ENCODE results near the gene GPR155. TPM values are rescaled to one million over a fixed set of nuclear protein-coding genes. Genes with fewer than 3 reads are reported as not detected.
"Not testable (repeated sequence)": the region's sequence is repeated elsewhere in the genome, so short reads cannot be mapped to it uniquely, and the experiment has no call there.

Gene GPR155
- total and polyA plus RNA-seq, 4 donors = 3.1 to 9.4 (median 4.4) TPM

GRCh38 chr2:174389542-174389941, 97.3 kb downstream of the GPR155 start (continued):
- TF ChIP-seq RAD21 (IDR thresholded peaks at IDR 0.05) (no peak), YY1 (IDR thresholded peaks at IDR 0.05) (no peak)

GRCh38 chr2:174388706-174389105, 98.1 kb downstream of the GPR155 start:
- 95% methylated on average over 3 of the region's 3 CpGs for WGBS
- H3K4me3 ChIP-seq (ENCODE audit: low read depth in 1 of 3, low read length in 3 of 3); H3K9ac ChIP-seq (ENCODE audit: low read depth in 1 of 2, low read length in 2 of 2); H3K9me3 ChIP-seq (ENCODE audit: control insufficient read depth in 4 of 4, low read length in 3 of 4); H3K4me1 ChIP-seq (ENCODE audit: control insufficient read depth in 4 of 4, insufficient read depth in 4 of 4, low read length in 3 of 4); H3K27me3 ChIP-seq (ENCODE audit: control insufficient read depth in 4 of 4, insufficient read depth in 4 of 4, low read length in 3 of 4); H3K27ac ChIP-seq (ENCODE audit: low read depth in 1 of 2, low read length in 2 of 2); DNase-seq (ENCODE audit: low spot score): not testable (repeated sequence)
- peaks cover 5 to 22% (median 14%) of the 10 kb centered on the region in 4 donors for H3K36me3 ChIP-seq (ENCODE audit: control insufficient read depth in 4 of 4, insufficient read depth in 3 of 4, low read depth in 1 of 4, low read length in 3 of 4)

GRCh38 chr2:174385201-174385600, 101.6 kb downstream of the GPR155 start:
- TF ChIP-seq MAX (IDR thresholded peaks at IDR 0.05) (no peak), JUND (IDR thresholded peaks at IDR 0.05) (no peak), EGR1 (IDR thresholded peaks at IDR 0.05; ENCODE audit: low read depth in 2 of 2) (no peak), FOXA1 (IDR thresholded peaks at IDR 0.05) (no peak), RXRA (IDR thresholded peaks at IDR 0.05) (no peak), HNF4G (IDR thresholded peaks at IDR 0.05) (no peak), FOXA2 (IDR thresholded peaks at IDR 0.05) (no peak), YY1 (IDR thresholded peaks at IDR 0.05) (no peak), ZBTB33 (IDR thresholded peaks at IDR 0.05) (no peak), CTCF (IDR thresholded peaks at IDR 0.05; ENCODE audit: low read depth, low read length, missing input control) (no peak)
- Histone ChIP-seq H3K9me3 (ENCODE audit: control insufficient read depth in 4 of 4, low read length in 3 of 4) (no peaks in the 10 kb centered on the region), H3K36me3 (ENCODE audit: control insufficient read depth in 4 of 4, insufficient read depth in 3 of 4, low read depth in 1 of 4, low read length in 3 of 4) (peaks cover 5 to 30% (median 16%) of the 10 kb centered on the region in 4 donors), H3K4me1 (ENCODE audit: control insufficient read depth in 4 of 4, insufficient read depth in 4 of 4, low read length in 3 of 4) (no peaks in the 10 kb centered on the region), H3K4me3 (ENCODE audit: low read depth in 1 of 3, low read length in 3 of 3) (no peak overlapping the region), H3K9ac (ENCODE audit: low read depth in 1 of 2, low read length in 2 of 2) (no peak overlapping the region), H3K27me3 (ENCODE audit: control insufficient read depth in 4 of 4, insufficient read depth in 4 of 4, low read length in 3 of 4) (no peaks in the 10 kb centered on the region), H3K27ac (ENCODE audit: low read depth in 1 of 2, low read length in 2 of 2) (no peak overlapping the region)
- WGBS = 93% methylated on average over 3 of the region's 3 CpGs
- DNase-seq (ENCODE audit: low spot score) = no peak

GRCh38 chr2:174383796-174384195, 103.0 kb downstream of the GPR155 start:
- DNase-seq (ENCODE audit: low spot score) = no peak
- Histone ChIP-seq H3K4me1 (ENCODE audit: control insufficient read depth in 4 of 4, insufficient read depth in 4 of 4, low read length in 3 of 4) (no peaks in the 10 kb centered on the region), H3K27me3 (ENCODE audit: control insufficient read depth in 4 of 4, insufficient read depth in 4 of 4, low read length in 3 of 4) (no peaks in the 10 kb centered on the region), H3K36me3 (ENCODE audit: control insufficient read depth in 4 of 4, insufficient read depth in 3 of 4, low read depth in 1 of 4, low read length in 3 of 4) (peaks cover 2 to 33% (median 22%) of the 10 kb centered on the region in 4 donors), H3K4me3 (ENCODE audit: low read depth in 1 of 3, low read length in 3 of 3) (no peak overlapping the region), H3K9me3 (ENCODE audit: control insufficient read depth in 4 of 4, low read length in 3 of 4) (no peaks in the 10 kb centered on the region), H3K9ac (ENCODE audit: low read depth in 1 of 2, low read length in 2 of 2) (no peak overlapping the region), H3K27ac (ENCODE audit: low read depth in 1 of 2, low read length in 2 of 2) (no peak overlapping the region)
- 88% methylated on average over 1 of the region's 1 CpG for WGBS
- TF ChIP-seq RXRA (IDR thresholded peaks at IDR 0.05) (no peak), TAF1 (conservative IDR thresholded peaks at IDR 0.05) (no peak), FOXA1 (IDR thresholded peaks at IDR 0.05) (no peak), MAX (IDR thresholded peaks at IDR 0.05) (no peak), ATF3 (IDR thresholded peaks at IDR 0.05) (no peak), FOXA2 (IDR thresholded peaks at IDR 0.05) (no peak), CTCF (IDR thresholded peaks at IDR 0.05; ENCODE audit: low read depth, low read length, missing input control) (no peak), HNF4A (conservative IDR thresholded peaks at IDR 0.05) (no peak), HNF4G (IDR thresholded peaks at IDR 0.05) (no peak), GABPA (IDR thresholded peaks at IDR 0.05 in 1 of 2, conservative IDR thresholded peaks at IDR 0.05 in 1 of 2) (no peak), YY1 (IDR thresholded peaks at IDR 0.05) (no peak), NR2F2 (IDR thresholded peaks at IDR 0.05) (no peak), ZBTB33 (IDR thresholded peaks at IDR 0.05) (no peak), SP1 (IDR thresholded peaks at IDR 0.05) (no peak), EGR1 (IDR thresholded peaks at IDR 0.05; ENCODE audit: low read depth in 2 of 2) (no peak)
